ENCODE data around the gene GRIK4.

Gene GRIK4

GRCh38 chr11:120668537-120668936, 157.0 kb downstream of the GRIK4 start:
- DNase-seq (ENCODE audit: low read depth) = no peak

- DNase-seq (ENCODE audit: low read depth) = no peak
These were observed 163.0 kb downstream of the GRIK4 start for GRCh38 chr11:120674542-120674941.

DNA sequence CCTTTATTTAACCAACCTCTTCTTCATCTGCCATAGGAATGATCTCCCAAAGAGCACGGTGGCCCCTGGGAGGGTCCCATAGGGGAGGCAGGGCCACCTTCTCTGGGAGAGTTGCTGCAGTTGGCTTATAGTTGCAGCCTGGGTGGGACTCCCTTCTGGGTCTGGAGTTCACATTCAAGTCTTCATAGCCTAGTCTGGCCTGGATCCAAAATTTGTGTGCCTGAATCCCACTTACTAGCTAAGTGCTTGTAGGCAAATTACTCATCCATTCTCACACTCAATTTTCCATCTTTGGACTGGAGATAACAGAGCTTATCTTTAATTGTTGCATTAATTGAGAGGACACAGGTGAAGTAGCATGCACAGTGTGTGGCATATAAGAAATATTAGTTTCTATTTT, 163.6 kb downstream of the GRIK4 start:
- DNase-seq (ENCODE audit: low read depth) = no peak

DNA sequence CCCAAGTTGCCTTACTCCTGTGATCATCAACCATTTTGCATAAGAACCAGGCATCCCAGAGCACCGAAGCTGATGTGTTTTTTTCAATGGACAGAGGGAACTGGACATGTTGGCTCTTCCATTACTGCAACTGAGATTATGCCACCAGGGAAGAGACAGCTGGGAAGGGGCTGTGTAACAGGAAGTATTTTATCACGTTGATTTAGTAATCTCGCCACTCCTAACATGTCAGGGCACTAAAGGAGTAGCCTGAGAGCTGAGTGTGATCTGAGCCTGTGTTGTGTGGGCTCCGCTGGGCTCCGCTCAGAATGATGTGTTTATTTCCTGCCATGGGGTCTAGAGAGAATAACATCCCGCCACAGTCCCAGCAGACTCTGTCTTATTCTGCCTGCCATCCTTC, 165.4 kb downstream of the GRIK4 start:
- DNase-seq (ENCODE audit: low read depth) = no peak

GRCh38 chr11:120680322-120680721, 168.8 kb downstream of the GRIK4 start:
- no peak for DNase-seq (ENCODE audit: low read depth)

DNA sequence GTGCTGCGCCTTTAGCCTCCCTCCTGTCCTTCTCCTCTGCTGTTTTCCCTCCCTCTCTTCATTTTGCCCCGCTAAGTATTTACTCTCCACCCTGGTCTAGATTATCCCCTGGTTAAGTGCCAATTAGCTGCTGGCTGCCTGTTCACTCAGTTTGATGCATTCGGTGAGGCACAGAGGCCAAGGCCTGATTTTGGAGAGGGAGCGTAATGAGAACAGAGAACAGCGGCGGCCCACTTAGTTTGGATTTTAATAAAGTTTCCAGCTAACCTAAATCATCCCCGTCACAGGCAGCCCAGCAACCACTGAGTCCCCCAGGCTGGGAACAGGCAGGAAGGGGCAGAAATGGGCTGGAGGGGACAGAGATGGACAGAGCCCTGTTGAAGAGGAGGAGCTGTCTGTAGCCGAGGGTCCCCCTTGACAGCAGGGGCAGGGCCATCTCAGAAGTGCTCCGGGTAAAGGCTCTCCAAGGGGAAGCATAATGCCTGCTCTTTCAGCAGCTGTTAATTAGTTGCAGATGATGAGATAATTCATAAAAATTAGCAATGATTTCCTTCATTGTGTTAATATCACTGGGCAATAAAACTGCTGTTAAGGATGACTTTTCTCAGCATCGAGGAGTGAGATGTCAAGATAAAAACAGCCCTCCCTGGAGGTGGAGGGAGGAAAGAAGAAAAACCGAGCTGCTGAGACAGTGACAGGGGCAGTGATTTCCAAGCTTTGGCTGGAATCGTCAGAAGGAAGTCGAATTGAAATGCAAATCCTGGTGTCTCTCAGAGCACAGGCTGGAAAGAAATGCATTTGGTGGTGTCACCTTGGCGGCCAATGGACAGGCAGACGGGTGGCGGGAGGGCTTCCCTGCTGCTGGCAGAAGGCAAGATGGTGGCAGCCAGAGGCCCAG, 170.1 kb downstream of the GRIK4 start:
- DNase-seq (ENCODE audit: low read depth) = no peak

DNA sequence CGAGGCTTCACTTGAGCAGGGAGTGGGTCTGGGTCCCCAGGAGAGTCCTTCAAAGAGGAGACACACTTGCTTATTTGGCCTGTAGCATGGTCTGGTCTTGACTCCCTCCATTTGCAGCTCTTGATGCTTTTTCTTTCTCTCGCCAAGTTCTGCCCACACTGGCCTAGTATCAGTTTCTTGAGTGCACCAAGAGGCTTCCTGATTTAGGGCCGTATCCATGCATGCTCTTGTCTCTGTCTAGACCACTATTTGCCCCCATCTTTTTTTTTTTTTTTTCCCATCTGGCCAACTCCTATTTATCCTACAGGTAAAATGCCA, 170.7 kb downstream of the GRIK4 start:
- DNase-seq (ENCODE audit: low read depth) = no peak

DNA sequence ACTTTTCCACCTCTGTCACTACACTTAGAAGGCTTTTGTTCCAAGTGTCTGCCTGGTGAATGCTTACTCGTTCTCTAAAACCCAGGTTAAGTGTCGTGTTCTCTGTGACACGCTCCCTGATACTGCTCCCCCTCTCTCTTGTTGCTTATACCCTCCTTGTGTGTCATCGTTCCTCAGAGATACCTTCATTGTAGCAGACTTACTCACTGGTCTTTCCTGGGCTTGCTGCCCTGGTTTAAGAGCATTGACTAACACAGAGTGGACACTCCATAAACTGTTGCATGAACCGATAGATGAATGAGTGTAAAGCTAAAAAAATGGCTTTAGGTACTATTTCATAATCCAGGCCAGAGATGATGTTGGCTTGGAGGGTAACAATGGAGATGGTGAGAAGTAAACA, 171.3 kb downstream of the GRIK4 start:
- no peak for DNase-seq (ENCODE audit: low read depth)

DNA sequence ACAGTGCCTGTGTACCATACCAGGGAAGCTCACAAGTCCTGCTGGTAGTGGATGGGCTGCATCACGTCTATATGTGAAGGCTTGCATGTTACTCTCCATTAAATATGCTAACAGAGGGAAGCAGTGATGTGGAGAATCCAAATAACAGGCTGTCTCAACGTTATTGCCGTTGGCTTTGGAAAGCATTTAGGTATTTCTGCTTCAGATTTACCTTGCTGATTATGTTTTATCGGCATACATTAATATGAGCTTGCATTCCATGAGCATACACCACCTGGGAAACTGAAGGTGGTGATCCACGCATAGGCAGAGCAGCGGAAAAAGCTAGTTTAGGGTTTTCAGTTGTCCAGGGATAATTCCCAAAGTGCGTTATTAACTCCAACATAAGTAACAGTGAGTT, 175.0 kb downstream of the GRIK4 start:
- DNase-seq (ENCODE audit: low read depth) = no peak

- DNase-seq (ENCODE audit: low read depth) = no peak
These were observed 176.6 kb downstream of the GRIK4 start for GRCh38 chr11:120688163-120688562.

DNA sequence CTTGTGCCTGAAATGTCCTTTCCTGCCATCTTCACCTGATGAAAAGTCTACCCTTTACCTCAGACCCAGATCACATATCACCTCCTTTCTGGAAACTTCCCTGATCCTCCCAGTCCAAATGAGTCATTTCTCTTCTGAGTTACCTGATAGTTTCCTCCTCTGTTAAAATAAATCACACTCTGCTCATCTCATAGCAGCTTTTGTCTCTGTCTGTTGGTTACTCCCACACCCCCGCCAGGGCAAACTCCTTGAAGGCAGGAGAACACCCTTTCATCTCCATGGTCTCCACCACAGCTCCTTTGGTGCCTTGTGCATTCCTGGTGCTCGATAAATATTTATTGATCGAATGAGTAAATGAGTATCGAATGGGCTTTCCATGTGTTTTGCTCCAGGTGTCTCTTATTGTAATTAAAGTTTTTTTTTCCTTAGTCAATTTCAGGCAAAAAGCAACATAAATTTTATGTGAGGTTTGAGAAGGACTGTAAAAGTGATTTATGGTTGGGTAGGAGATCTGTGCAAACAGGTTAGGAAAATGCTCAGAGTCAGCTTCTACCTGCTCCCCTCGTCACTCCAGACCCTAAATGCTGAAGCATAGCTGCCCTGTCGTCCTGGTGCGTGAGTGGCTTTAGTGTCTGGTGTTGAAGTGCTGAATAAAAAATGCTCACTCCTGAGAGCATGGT, 178.2 kb downstream of the GRIK4 start:
- DNase-seq (ENCODE audit: low read depth) = no peak

DNA sequence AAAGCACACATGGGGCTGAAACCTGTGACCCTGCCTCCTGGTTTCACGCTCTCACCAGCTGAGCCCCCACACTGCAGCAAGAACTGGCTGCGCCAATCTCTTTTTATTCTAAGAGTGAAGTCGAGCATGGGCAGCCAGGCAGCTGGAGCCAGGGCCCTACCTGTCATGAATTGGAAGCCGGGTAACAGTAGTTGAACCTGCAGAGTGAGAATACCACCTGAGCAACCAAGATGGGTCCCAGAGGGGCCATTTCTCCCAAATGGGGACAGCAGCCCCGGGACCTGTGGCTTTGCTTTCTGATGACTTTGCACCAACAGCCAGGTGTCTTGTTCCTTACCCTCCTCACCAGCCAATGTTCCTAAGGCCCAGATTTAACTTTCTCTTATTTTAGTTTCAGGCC, 178.9 kb downstream of the GRIK4 start:
- DNase-seq (ENCODE audit: low read depth) = no peak

- DNase-seq (ENCODE audit: low read depth) = no peak
These were observed 183.2 kb downstream of the GRIK4 start for GRCh38 chr11:120694726-120695125.

DNA sequence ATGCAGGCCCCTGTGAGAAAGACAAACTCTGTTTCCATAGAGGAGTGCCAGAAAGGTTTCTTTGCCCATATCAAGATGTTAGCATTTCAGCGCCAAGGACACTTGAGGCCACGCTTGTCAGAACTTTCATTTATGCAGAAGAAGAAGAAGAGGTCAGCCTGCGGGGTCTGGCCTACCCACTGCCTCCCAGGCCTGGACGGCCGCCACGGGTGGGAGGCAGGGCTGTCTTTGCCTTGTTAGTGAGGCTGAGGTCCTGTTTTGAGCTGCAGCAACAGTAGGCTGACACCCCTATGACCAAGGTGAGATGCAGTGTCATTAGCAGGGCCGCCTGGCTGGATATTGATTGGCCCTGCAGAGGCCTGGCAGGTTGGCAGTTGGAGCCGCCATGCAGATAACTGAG, 183.9 kb downstream of the GRIK4 start:
- no peak for DNase-seq (ENCODE audit: low read depth)

DNA sequence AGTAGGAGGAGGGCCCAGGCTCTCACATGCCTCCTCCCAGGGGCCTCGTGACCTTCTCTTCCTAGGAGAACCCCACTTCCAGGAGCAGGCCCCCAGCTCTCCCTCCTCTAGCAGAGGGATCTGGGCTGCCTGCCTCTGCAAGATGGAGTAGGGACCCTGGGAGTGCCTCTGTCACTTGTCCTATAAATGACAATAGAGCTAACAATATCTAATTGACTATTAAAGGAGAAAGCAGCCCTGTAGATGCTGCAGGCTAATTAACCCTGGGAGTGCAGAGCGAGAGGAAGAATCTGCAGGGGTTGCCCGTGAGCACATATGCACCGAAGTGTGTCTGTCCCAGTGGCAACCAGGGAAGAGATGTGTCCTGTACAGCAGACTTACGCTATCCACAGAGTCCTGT, 184.4 kb downstream of the GRIK4 start:
- DNase-seq (ENCODE audit: low read depth) = no peak

- DNase-seq (ENCODE audit: low read depth) = no peak
These were observed 185.2 kb downstream of the GRIK4 start for GRCh38 chr11:120696597-120697218.

GRCh38 chr11:120698918-120699317, 187.4 kb downstream of the GRIK4 start:
- no peak for DNase-seq (ENCODE audit: low read depth)

GRCh38 chr11:120702656-120703055, 191.1 kb downstream of the GRIK4 start:
- no peak for DNase-seq (ENCODE audit: low read depth)

GRCh38 chr11:120703358-120704152, 192.0 kb downstream of the GRIK4 start:
- DNase-seq (ENCODE audit: low read depth) = no peak

DNA sequence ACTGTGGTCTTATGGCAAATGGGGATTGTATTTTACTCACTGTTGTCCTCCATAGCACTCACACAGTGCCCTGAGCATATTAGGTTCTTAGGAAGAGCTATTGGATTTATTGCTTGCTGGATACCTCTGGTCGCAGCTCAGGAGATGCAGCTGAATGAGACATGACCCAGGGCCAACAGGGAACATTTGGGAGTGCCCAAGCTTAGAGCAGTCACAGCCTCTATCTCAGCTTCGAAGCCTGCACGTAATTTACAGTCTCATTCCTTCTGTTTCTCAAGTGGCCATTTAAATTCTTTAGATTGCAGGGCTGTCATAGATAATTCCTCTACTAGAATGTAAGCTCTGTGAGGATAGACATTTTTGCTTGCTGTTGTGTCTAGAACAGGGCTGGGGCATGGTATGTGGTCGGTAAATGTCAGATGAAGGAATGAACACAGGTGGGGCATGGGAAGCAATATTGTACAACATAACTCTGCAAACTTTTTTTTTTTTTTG, 192.8 kb downstream of the GRIK4 start:
- DNase-seq (ENCODE audit: low read depth) = no peak

DNA sequence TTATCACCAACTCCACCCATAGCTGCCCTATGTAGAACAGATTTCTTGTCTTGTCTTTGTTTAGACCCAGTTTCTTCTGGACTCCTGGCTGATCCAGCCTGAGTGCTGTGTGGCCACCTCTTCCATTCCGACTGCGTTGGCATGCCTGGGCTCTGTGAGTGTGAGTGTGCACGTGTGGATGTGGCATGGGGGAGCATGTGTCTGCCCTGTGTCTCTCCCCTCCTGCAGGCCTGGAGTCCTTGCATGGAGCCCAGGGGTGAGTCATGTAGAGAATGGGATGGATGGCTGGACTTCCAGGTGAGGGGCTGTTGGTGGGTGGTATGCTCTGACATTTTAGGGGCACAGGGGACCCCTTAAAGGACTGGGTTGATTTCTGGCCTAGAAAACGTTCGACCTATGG, 194.7 kb downstream of the GRIK4 start:
- no peak for DNase-seq (ENCODE audit: low read depth)

DNA sequence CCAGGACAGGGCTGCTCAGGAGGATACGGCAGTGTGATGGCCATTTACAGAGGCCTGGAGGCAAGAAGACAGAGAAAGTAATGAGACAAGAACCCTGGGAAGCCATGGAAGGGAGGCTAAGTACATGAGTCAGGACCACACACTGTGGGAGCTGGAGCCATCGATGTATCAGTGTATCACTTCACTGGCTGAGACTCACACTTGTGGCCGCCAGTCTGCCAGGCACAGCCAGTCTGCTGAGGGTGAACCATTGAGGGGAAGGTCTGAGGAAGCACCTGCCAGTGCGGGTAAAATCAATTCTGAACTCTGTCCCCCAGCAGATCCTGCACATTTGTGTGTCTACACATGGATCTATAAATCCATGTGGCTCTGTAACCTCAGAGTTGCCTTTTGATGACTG, 195.6 kb downstream of the GRIK4 start:
- no peak for DNase-seq (ENCODE audit: low read depth)

All from stimulated activated CD4-positive, alpha-beta T cell treated with anti-CD3 and anti-CD28 coated beads, Interleukin-2, amount 100 ng/mL, for 4 hours (primary cell).